ENCODE results near the gene UGT1A3.

UGT1A3 gene

DNA sequence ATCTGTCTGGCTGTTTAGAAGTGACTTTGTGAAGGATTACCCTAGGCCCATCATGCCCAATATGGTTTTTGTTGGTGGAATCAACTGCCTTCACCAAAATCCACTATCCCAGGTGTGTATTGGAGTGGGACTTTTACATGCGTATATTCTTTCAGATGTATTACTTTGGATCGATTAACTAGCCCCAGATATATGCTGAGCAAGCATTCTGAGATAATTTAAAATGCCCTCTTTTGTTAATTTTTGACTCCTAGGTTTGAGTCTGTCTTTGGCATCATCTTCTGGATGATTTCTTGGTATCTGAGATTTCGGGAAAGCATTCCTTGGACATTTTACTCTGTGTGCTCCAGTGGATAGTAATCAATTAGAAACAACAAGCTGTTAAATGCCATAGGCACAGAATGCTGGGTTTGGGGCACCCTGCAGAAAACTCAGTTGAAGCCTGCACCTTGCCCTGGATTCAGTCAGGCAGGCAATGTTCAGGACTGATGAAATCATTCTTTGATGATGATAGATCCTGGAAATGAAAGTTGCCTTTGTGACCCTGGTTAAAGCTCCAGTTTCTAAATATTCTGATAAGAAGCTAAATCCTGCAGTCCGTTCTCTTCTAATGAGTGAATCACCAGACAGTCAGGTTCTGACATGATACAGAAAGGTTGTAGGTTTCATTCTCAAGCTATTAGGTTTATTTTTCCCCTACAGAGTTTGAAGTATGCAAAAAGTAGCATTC, 32.4 kb downstream of the UGT1A3 start:
- no peak for FAIRE-seq

DNA sequence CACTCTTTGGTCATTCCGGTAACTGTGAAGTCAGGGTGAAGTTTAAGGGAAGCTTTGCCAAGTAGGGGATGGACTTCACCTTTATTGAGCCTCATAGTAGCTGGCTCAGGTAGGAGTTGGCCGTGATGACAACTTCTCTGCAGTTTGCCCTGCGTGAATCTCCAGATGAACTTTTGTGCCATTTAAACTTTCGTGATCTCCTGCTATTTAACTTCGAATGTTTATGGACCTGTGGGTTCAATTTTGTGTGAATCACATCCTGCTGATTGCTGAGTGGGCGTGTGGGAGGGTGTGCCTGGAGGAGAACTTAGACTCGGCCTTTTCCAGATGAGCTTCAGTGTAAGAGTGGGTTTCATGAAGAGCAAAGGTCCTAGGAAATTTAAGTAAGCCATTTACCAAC, 35.4 kb downstream of the UGT1A3 start:
- FAIRE-seq, result no peak

DNA sequence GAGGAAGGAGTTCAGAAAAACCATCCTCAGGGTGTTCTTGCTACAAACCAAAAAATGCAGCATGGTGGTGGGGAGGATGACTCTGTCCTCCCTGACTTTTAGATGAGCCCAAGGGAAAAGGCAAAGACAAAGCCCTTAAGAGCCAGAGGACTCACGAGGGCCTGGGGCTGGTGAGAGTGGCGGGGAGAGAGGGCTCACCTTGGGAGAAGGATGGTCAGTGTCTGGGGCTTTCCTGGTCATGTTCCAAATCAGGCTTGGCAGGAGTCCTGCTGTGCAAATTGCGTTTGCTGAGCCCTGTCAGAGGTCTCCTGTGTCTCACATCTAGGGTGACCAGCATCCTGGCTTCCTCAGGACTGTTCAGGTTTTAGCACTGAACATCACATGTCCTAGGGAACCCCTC, 35.9 kb downstream of the UGT1A3 start:
- FAIRE-seq, result no peak

DNA sequence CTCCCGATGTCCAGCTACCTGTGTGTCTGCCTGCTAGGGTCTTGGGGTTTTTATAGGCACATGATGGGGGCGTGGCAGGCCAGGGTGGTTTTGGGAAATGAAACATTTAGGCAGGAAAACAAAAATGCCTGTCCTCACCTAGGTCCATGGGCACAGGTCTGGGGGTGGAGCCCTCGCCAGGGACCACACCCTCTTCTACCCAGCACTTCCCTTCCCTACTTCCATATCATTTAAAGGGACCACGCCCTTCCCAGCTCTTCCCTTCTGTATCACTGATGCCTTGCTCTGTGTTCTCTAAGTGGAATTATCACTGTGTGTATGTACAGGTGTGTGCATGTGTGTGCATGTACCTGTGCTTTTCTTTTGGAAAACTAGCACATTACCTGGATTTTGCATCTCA, 37.6 kb downstream of the UGT1A3 start:
- FAIRE-seq, result no peak

DNA sequence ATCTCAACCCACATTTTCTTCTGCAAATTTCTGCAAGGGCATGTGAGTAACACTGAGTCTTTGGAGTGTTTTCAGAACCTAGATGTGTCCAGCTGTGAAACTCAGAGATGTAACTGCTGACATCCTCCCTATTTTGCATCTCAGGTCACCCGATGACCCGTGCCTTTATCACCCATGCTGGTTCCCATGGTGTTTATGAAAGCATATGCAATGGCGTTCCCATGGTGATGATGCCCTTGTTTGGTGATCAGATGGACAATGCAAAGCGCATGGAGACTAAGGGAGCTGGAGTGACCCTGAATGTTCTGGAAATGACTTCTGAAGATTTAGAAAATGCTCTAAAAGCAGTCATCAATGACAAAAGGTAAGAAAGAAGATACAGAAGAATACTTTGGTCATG, 39.2 kb downstream of the UGT1A3 start:
- FAIRE-seq, result no peak

DNA sequence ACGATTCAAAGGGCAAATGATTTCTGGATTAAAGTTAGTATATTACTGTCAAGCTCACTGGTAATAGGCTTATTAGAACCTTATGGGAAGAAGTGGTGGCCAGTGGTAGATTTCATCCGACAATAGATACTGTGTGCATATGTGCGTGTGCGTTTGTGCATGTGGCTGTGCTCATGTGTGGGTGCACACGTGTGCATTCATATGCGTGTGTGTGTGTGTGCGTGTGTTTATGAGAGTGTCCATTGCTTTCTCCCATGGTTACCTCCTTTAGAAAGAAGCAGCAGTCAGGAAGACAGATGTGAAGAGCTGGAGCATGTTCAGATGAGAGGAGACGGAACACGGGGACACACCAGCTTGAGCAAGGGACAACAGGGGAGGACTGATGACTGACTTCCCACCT, 40.4 kb downstream of the UGT1A3 start:
- no peak for FAIRE-seq

DNA sequence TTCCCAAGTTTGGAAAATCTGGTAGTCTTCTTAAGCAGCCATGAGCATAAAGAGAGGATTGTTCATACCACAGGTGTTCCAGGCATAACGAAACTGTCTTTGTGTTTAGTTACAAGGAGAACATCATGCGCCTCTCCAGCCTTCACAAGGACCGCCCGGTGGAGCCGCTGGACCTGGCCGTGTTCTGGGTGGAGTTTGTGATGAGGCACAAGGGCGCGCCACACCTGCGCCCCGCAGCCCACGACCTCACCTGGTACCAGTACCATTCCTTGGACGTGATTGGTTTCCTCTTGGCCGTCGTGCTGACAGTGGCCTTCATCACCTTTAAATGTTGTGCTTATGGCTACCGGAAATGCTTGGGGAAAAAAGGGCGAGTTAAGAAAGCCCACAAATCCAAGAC, 43.3 kb downstream of the UGT1A3 start:
- FAIRE-seq, result no peak

DNA sequence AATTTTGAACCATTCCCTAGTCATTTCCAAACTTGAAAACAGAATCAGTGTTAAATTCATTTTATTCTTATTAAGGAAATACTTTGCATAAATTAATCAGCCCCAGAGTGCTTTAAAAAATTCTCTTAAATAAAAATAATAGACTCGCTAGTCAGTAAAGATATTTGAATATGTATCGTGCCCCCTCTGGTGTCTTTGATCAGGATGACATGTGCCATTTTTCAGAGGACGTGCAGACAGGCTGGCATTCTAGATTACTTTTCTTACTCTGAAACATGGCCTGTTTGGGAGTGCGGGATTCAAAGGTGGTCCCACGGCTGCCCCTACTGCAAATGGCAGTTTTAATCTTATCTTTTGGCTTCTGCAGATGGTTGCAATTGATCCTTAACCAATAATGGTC, 43.7 kb downstream of the UGT1A3 start:
- FAIRE-seq, result no peak

DNA sequence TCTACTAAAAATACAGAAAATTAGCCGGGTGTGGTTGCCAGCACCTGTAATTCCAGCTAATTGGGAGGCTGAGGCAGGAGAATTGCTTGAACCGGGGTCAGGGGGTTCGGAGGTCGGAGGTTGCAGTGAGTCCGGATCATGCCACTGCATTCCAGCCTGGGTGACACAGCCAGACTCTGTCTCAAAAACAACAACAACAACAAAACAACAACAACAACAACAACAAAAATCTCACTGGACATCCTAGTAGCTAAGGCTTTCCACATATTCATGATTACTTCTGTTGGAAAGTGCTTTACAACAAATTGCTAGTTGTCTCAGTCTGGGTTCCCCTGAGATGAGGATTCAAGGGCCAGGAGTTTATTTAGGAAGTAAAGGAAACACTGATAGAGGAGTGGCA, 45.0 kb downstream of the UGT1A3 start:
- FAIRE-seq, result no peak

DNA sequence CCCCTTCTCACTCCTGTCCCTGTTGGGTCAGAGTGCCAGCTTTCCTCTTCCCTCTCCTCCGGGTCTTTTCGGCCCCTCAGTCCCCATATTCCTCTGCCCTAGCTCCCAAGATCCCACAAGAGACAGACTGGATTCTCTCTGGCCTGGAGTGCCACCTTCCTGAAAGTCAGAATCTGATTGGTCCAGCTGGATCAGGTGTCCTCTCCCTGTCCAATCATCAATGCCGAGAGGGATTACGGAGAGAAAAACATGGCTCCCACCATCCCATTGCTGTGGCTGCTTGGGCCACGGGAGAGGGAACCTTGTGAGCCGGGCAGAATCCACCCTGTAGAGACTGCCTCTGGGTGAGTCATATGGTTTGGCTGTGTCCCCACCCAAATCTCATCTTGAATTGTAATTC, 46.6 kb downstream of the UGT1A3 start:
- no peak for FAIRE-seq

DNA sequence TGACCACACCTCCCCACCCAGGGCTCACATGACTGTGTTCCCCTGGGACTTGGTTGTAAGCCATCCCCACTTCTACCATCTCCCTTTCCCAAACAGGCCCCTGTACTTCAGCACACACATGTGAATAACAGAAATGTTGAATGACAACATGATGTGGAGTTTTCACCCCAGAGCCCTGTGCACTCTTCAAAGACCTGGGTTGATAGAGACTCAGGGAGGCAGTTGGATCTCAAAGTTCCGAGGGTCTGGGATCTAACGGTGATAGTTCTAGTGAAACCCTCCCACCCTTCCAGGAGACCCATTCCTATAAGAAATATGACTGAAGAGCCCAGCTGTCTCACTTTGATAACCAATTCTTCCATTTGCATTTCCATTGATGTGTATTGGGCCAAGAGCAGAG, 49.2 kb downstream of the UGT1A3 start, which contains the start of gene MROH2A:
MROH2A (plus strand) TSS at position 301 of the 400 bp plus-strand sequence. CDS start 1,029 bp downstream, outside the sequence.
- no peak for FAIRE-seq

DNA sequence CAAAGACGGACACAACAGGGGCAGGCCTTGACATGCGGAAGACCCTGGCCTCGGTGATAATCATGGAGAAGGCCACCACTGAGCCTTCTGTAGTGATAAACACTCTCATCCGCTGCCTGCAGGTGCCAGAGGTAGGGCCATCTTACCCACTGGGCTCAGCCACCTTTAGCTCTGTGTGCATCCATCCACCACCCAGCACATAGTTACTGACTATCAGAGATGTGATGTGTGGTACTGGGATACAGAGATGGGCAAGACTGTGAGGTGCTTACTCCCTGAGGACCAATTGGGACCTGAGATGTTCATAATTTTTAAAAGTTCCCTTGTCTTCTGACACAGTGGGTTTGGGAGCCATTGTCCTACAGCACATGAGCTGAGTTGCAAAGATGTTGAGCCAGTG, 50.9 kb downstream of the UGT1A3 start:
- no peak for FAIRE-seq

DNA sequence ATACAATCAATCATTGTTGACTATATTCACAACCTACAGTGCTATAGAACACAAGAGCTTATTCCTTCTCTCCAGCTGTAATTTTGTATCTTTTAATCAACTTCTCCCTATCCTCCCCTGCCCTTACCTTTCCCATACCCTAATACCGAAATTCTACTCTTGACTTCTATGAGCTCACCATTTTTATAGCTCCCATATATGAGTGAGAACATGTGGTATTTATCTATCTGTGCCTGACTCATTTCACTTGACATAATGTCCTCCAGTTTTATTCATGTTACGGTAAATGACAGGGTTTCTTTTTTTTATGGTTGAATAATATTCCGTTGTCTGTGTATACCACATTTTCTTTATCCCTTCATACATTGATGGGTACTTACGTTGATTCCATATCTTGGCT, 51.9 kb downstream of the UGT1A3 start:
- FAIRE-seq, result no peak

DNA sequence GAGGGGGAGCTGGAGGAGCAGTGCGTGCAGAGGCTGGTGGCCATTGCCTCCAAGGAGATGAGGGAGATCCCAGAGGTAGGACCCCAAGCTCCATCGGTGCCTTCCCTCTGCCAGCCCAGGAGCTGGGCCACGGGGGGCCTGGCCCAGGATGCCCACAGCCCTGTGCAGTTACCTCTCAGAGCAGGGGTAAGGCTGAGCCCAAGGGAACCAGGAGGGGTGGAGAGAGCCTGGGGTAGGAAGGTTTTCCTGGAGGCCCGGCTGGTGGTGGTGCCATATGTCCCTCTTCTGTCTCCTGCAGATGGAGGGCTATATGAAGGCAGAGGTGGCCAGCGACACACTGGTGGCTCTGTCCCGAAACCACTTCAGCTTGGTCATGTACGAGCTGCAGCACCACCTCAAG, 60.7 kb downstream of the UGT1A3 start:
- no peak for FAIRE-seq

DNA sequence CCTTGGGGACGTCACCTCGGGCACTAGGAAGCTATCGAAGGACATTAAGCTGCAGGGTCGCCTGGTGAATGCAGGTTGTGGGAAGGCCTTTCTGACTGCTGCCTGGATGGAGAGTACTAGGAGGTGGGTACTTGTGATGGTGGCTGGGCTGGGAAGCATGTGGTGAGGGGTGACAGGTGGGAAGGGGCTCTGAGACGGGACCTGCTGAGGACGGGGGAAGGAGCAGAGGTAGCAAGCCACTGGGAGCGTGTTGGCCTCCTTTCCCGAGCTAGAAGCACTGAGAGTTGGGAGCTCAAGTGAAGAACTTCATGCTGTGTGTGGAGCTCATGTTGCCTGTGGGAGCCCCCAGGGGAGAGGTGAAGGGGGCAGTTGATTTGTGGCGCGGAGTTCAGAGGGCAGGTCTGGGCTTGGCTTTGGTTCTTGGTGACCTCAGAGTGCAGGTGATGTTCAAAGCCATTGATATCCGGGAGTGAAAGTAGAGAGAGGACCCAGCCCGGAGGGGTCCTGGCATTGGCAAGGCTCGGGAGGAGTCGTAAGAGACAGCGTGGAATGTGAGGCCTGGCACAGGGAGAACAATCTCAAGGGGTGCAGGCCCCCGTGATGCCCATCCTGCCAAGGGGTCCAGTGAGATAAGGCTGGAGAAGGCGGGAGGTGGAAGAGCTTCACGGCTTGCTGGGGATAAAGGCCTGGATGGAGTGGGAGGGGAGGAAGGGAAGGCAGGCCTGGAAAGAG, 62.5 kb downstream of the UGT1A3 start:
- FAIRE-seq, result no peak

DNA sequence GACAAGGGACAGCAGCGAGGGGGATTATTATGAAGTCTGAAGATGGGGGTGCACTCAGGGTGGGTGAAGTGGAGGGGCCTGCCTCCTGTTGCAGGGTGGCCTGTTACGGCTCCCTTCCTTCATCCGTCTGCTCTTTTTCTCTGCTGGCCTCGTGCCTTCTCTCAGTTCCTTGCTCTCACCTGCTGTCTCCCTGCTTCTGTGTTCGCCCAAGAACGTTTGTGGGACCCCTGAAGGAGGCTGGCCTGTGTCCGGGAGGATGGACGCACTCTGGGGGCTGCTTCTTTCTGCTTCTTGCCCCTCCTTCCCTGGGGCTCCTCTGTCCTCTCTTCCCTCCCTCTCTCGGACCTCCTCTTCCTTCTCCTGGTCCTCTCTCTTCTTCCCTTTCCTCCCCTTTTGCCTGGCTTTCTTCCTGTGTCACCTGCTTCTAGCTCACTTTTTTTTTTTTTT, 63.1 kb downstream of the UGT1A3 start:
- FAIRE-seq, result no peak

DNA sequence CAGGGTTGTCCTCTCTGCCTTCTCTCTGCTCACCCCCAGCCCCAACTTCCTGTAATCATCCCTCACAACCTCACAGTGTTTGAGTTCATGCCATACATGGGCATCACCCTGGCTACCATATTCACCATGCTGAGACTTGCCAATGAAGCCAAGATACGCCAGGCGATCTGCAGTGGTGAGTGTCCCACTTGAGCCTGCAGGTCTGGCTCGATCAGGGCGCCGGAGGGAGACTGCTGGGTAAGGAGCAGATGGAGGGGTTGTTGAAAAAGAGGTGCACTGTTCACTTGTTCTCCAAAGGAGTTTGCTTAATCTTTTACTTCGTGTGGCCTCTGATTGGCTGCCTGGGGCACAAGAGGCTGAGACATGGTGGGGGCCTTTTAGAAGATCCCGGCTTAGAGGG, 63.9 kb downstream of the UGT1A3 start:
- no peak for FAIRE-seq

DNA sequence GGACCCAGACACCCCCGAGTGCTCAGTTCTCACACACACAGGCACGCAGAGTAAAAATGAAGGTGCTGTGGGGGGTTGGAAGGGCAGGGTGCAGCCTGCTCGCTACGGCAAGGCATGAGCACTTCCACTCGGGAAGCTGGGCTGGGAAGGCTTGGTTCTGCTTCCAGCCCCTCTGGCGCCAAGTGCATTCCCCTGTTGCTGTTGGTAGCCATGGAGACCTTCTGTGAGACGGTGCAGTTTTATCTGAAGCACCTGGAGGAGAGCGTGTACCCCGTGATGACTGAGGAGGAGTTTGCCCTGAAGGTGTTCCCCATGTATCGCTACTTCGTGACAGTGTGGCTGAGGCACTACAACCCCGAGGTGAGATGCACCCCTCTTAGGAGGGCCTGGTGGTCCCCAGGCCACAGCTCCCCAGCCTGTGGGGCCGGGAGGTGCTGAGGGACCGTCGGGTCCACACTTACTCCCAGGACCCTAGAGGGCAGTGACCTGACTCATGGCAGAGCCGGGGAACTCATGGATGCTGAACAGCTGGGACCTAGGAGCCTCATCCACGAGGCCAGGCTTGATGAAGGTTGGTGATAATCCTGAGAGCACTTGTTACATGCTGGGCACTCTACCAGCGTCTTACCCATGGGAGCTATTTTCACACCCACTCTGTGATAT, 64.8 kb downstream of the UGT1A3 start:
- no peak for FAIRE-seq

DNA sequence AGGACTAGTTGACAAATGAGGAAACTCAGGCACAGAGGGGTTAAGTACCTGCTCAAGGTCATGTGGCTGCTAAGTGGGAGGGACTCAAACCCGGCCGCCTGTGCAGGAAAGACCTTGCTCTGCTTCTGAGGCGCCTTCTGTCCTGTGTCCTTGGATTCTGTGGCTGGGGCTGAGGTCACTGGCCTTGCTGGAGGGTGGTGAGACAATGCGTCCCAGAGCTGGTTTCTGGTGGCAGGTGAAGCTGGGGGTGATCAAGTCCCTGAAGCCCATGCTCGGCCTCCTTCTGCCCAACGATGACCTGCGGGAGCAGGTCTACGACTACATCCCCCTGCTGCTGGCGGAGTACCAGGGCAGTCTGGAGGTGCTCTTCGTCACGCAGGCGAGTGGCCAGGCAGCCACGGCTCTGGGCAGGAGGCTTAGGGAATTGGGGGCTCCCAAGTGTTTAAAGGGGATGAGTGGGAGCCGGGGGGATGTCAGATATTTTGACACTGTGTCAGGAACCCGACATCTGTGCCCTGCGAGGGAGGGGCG, 65.4 kb downstream of the UGT1A3 start:
- no peak for FAIRE-seq

DNA sequence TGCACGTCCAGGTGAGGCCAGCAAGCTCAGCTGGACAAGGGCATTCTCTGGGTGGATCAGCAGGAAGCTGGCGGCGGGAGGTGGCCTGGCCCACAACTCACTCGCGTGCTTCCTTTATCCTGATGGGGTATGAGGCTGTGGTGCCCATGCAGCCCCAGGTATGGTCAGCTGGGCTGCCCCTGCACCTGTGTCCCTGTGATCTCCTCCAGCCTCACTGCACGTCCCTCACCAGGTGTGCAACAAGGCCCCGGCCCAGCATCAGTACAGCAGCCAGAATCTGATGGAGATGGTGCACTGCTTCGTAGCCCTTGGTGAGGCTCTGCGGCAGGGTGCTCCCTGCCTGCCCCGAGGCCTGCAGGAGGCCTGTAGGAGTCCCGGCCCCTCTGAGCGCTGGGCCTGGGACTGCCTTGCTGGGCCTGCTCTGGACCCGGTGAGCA, 66.9 kb downstream of the UGT1A3 start:
- FAIRE-seq, result no peak

DNA sequence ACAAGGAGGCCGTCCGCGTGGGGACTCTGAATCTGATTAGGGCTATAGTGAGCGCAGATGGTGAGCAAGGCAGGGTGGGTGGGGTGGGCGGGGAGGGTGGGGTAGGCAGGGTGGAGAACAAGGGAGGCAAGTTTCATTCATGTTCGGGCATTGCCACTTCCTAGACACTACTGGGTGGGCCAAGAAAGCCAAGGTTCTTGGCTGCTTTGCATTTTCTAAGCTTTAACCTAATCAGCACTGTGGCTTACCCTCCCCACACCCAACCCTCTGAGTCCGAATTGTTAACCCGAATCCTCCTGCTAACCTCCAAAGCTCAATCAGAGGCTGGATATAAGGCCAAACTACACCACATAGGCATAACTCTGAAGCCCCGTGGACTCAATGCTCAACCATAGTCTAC, 67.4 kb downstream of the UGT1A3 start:
- no peak for FAIRE-seq

DNA sequence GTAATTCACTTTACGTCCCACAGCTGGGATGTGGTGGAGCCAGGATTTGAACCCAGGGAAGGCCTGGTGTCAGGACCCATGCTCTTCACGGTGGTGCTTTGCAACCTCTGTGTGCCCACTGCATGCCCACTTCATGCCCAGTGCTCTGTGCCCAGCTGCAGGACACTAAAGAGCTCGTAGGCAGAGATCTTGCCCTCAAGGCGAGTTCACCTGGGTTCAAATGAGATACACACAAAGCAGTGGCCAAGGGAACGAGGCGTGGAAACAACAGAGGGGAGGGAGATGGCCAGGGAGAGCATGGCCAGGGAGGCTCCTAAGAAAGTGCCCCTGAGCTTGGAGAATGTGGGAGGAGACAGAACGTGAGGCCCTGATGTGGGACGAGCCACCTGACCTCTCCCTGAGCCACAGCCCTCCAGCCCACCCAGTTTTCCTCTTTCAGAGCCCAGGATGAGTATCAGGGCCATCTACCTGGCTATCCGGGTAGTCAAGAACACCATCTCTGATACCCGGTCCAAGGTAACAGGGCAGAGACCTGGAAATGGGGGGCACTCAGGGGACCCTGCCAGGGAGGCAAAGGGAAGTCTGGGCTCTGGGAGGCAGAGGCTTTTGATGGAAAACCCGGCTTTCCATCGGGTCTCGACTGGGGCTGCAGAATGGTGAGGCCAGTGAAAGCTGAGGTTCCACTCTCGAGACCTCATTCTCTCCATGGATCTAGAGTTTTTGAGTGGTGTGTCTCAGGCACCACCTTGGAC, 69.7 kb downstream of the UGT1A3 start:
- FAIRE-seq, result no peak

DNA sequence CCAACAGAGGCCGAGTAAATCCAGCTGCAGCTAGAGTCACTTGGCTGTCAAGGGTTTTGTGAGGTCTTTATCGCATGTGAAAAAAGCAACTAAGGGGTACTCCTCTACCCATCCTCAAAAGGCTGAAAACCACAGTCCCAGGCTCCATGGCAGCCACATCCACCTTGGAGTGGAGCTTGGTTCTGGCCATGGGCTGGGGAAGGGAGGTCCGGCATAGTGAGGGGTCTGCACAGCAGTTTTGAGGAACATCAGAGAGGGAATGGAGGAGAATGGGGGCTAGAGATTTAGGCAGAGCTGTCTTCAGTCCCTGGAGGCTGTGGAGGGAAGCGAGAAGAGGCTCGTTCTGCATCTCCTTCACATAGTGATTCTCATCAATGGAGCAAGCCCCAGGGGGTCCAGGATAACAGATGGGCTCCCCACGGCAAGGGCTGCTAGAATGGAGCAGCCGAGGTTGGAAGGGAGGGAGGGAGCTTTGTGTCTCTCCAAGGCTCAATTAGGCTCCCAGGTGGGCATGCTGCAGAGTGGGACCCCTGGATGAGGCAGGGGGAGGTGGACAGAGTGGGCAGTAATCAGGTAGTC, 70.3 kb downstream of the UGT1A3 start:
- no peak for FAIRE-seq
